Measurements from ENCODE around the gene CDKN2A. TPM values are rescaled to one million over a fixed set of nuclear protein-coding genes. Genes with fewer than 3 reads are reported as not detected.

The CDKN2A gene
- total and polyA plus RNA-seq, 3 experiments from 2014 or later: 3.9 to 6.8 (median 4.1) TPM

- Histone ChIP-seq H3K4me3 (ENCODE audit: low read length) (no peak overlapping the region), H3K27me3 (ENCODE audit: insufficient read depth, low read length, poor library complexity, severe bottlenecking) (no peaks in the 10 kb centered on the region), H3K4me1 (ENCODE audit: insufficient read depth, low read length) (no peaks in the 10 kb centered on the region), H3K27ac (ENCODE audit: low read depth, low read length) (no peak overlapping the region), H3K36me3 (ENCODE audit: insufficient read depth, low read length) (no peaks in the 10 kb centered on the region), H3K9me3 (ENCODE audit: low read length) (no peaks in the 10 kb centered on the region)
- no peak overlapping the region for H3K4me3 Mint-ChIP-seq
- no peak for DNase-seq
- no peaks in the 10 kb centered on the region for H3K4me1 Mint-ChIP-seq
- no peaks in the 10 kb centered on the region for H3K9me3 Mint-ChIP-seq
- ChIA-PET POLR2A (no interaction called here), CTCF (no interaction called here)
- H3K36me3 Mint-ChIP-seq: peaks cover 4 to 24% (median 5%) of the 10 kb centered on the region in 3 donors
- peaks cover 0 to 1% of the 10 kb centered on the region in 2 donors for H3K27me3 Mint-ChIP-seq
- H3K27ac Mint-ChIP-seq: peak overlapping the region in 1 of 8 donors; percentile 58
These were observed 62.8 kb downstream of the CDKN2A start for GRCh38 chr9:21931428-21931827.

DNA sequence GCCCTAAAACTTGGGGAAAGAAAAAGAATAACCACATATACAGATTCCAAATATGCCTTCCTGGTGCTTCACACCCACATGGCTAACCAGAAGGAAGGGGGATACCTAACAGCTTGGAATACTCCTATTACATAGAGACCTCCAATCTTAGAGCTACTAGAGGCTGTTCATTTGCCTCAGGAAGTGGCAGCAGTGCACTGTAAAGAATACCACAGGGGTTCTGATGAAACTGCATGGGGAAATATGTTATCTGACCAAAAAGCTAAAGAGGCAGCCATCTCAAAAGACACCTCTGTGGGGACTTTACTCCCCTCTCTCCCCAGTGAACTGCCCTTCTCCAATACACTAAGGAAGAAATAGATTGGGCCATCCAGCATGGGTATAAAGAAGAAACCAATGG is 66.4 kb downstream of the CDKN2A start:
- no peaks in the 10 kb centered on the region for H3K36me3 ChIP-seq (ENCODE audit: insufficient read depth, low read length)
- H3K27me3 ChIP-seq (ENCODE audit: insufficient read depth, low read length, poor library complexity, severe bottlenecking): no peaks in the 10 kb centered on the region
- H3K9me3 ChIP-seq (ENCODE audit: low read length): no peaks in the 10 kb centered on the region
- no peaks in the 10 kb centered on the region for H3K4me1 ChIP-seq (ENCODE audit: insufficient read depth, low read length)
- ChIA-PET POLR2A (no interaction called here), CTCF (no interaction called here)
- no peak for DNase-seq
- Mint-ChIP-seq H3K27me3 (peaks cover 0 to 1% of the 10 kb centered on the region in 2 donors), H3K36me3 (peaks cover 4 to 36% (median 5%) of the 10 kb centered on the region in 3 donors), H3K9me3 (no peaks in the 10 kb centered on the region), H3K4me1 (no peaks in the 10 kb centered on the region), H3K27ac (no peak overlapping the region), H3K4me3 (no peak overlapping the region)
- no peak overlapping the region for H3K4me3 ChIP-seq (ENCODE audit: low read length)
- H3K27ac ChIP-seq (ENCODE audit: low read depth, low read length): no peak overlapping the region

- H3K27me3 ChIP-seq (ENCODE audit: insufficient read depth, low read length, poor library complexity, severe bottlenecking): no peaks in the 10 kb centered on the region
- ChIA-PET CTCF (no interaction called here), POLR2A (no interaction called here)
- Mint-ChIP-seq H3K4me3 (peak overlapping the region in 1 of 7 donors; percentile 3), H3K9me3 (peaks cover 3 to 9% (median 3%) of the 10 kb centered on the region in 5 donors), H3K36me3 (peaks cover under 1 to 25% (median 2%) of the 10 kb centered on the region in 3 donors), H3K27me3 (no peaks in the 10 kb centered on the region), H3K27ac (peak overlapping the region in 2 of 8 donors; percentile 18 to 27), H3K4me1 (peaks cover 17 to 31% (median 23%) of the 10 kb centered on the region in 3 donors)
- H3K4me3 ChIP-seq (ENCODE audit: low read length): no peak overlapping the region
- no peak for DNase-seq
- H3K27ac ChIP-seq (ENCODE audit: low read depth, low read length): no peak overlapping the region
- H3K9me3 ChIP-seq (ENCODE audit: low read length): no peaks in the 10 kb centered on the region
- no peaks in the 10 kb centered on the region for H3K36me3 ChIP-seq (ENCODE audit: insufficient read depth, low read length)
- peaks cover 16% of the 10 kb centered on the region for H3K4me1 ChIP-seq (ENCODE audit: insufficient read depth, low read length)
These were observed 70.5 kb downstream of the CDKN2A start for GRCh38 chr9:21923694-21924093.

DNA sequence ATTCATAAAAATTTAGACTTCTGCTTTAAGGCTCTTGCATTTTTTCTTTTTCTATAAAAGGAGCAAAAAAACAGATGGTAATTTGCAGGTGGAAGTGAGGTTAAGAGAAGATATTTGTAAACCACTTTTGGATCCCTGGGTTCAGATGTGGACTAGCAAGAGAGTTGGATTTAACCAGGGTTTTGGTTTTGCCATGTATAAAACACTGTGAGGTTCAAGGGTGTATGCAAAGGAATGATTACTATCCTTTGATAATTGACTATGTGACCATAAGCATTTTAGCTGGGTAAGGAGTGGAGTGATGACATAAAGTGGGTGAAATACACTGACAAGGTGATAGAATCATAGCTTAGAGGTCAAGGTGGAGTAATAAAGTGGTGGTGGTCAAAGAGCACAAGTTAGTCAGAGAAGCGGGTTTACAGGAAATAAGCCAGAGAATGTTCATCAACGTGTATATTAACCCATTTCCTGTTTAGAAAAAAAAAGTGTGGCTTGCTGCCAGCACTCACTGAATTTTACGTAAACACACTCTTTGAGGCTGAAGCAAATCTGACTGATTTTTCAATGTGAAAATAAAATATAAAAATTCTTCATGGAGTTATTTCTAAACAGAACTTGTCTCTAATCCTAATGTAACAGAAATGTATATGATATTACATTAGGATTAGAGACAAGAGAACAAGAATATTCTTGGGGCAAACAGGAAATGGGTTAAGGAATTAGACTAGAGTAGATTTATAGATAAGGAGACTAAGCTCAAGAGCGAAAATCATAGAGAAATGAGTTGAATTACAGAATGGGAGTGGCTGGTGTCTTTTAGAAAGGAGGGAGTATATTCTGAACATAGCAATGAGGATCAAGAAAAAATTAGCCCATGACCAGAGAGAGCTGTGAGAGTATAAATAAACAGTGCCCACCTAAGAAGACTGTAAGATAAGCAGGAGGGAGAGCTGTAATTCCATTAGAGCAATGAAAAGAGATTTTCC is 74.5 kb downstream of the CDKN2A start:
- peak overlapping the region; percentile 14 to 70 (median 44) for H3K4me3 Mint-ChIP-seq
- no peaks in the 10 kb centered on the region for H3K27me3 ChIP-seq (ENCODE audit: insufficient read depth, low read length, poor library complexity, severe bottlenecking)
- peaks cover 11 to 31% (median 22%) of the 10 kb centered on the region in 5 donors for H3K9me3 Mint-ChIP-seq
- CTCF ChIA-PET: interaction anchor here (0.8 to 1.5 kb wide), 2 partner anchors 89 to 454 kb away, joined by 3 to 4 read pairs; partner anchors contain the start of gene CDKN2B
- peaks cover 20 to 40% (median 34%) of the 10 kb centered on the region in 3 donors for H3K4me1 Mint-ChIP-seq
- H3K27me3 Mint-ChIP-seq: no peaks in the 10 kb centered on the region
- POLR2A ChIA-PET: no interaction called here
- peaks cover 4 to 46% (median 4%) of the 10 kb centered on the region in 3 donors for H3K36me3 Mint-ChIP-seq
- peaks cover 16% of the 10 kb centered on the region for H3K4me1 ChIP-seq (ENCODE audit: insufficient read depth, low read length)
- H3K27ac ChIP-seq (ENCODE audit: low read depth, low read length): peak overlapping the region; percentile 21
- peak in 3 of 5 donors; percentile 49 to 63 (median 55) for DNase-seq
- no peaks in the 10 kb centered on the region for H3K36me3 ChIP-seq (ENCODE audit: insufficient read depth, low read length)
- H3K4me3 ChIP-seq (ENCODE audit: low read length): peak overlapping the region; percentile 20
- peaks cover 5% of the 10 kb centered on the region for H3K9me3 ChIP-seq (ENCODE audit: low read length)
- peak overlapping the region; percentile 9 to 92 (median 66) for H3K27ac Mint-ChIP-seq

Other genes starting within 250 kb of the CDKN2A start
- 10 to 100 TPM; 77.4 to 81.6 TPM for gene MTAP, start 191.8 kb downstream of the CDKN2A start, total RNA-seq
- 19.3 TPM for gene MTAP, start 191.8 kb downstream of the CDKN2A start, polyA plus RNA-seq
- under 1 TPM; 0.58 to 0.74 TPM for gene CDKN2B-AS1, start 399 bp upstream of the CDKN2A start, total RNA-seq
- not detected for gene CDKN2B-AS1, start 399 bp upstream of the CDKN2A start, polyA plus RNA-seq
- under 1 TPM in 1 of 2 experiments, not detected in 1; 0.09 TPM for gene CDKN2B, start 14.9 kb upstream of the CDKN2A start, total RNA-seq
- 0.16 TPM for gene CDKN2B, start 14.9 kb upstream of the CDKN2A start, polyA plus RNA-seq

Data from CD8-positive, alpha-beta memory T cell (primary cell).